IPS DF 6.9 (cell line): Measurements from ENCODE around the gene VPS41.
"Not testable (repeated sequence)": the region's sequence is repeated elsewhere in the genome, so short reads cannot be mapped to it uniquely, and the experiment has no call there.

Experiments
- DNase-seq: peaks from one replicate; pipeline ENCODE4 v3.0.0-alpha.2; 2013; ENCODE audit warnings: low read depth, low spot score
- H3K27ac ChIP-seq: one replicate; pipeline ENCODE4 v1.5.1; 2013; ENCODE audit warnings: low read length, control low read depth
- H3K27me3 ChIP-seq: 2 replicates; pipeline ENCODE4 v1.6.1; 2013; ENCODE audit warnings: mild to moderate bottlenecking, low read length; ENCODE audit not compliant: control insufficient read depth, insufficient read depth
- H3K36me3 ChIP-seq: 2 replicates; pipeline ENCODE4 v1.6.1; 2013; ENCODE audit warnings: low read length; ENCODE audit not compliant: control insufficient read depth, insufficient read depth
- H3K4me1 ChIP-seq: 2 replicates; pipeline ENCODE4 v1.6.1; 2013; ENCODE audit warnings: low read length; ENCODE audit not compliant: control insufficient read depth, insufficient read depth
- H3K4me3 ChIP-seq: 2 replicates; pipeline ENCODE4 v1.5.1; 2013; ENCODE audit warnings: mild to moderate bottlenecking, low read length
- H3K9me3 ChIP-seq: 2 replicates; pipeline ENCODE4 v1.6.1; 2013; ENCODE audit warnings: low read length, inconsistent platforms; ENCODE audit not compliant: control insufficient read depth, insufficient read depth
- WGBS: extraction: QIAGEN DNeasy Blood & Tissue Kit; methylation state at CpG from one replicate; pipeline ENCODE4 v1.1.7; 2013; ENCODE audit warnings: mixed read lengths, missing lambda C conversion rate; ENCODE audit not compliant: insufficient read length, insufficient coverage; 5-methylcytosine and 5-hydroxymethylcytosine counted together

VPS41 gene

GRCh38 chr7:38908759-38909335, at the start of gene VPS41:
Gene VPS41 (minus strand): TSS chr7:38909191. CDS start chr7:38909174, 17 bp downstream.
- Histone ChIP-seq H3K4me3 (peak within 1 kb of the TSS; percentile 99), H3K4me1 (no peaks in the 10 kb centered on the region), H3K27me3 (no peaks in the 10 kb centered on the region), H3K27ac (no peak within 1 kb of the TSS), H3K9me3 (no peaks in the 10 kb centered on the region), H3K36me3 (no peaks in the 10 kb centered on the region)
- WGBS = no CpG with 5 or more reads among the region's 20 CpGs
- DNase-seq = peak; percentile 31

DNA sequence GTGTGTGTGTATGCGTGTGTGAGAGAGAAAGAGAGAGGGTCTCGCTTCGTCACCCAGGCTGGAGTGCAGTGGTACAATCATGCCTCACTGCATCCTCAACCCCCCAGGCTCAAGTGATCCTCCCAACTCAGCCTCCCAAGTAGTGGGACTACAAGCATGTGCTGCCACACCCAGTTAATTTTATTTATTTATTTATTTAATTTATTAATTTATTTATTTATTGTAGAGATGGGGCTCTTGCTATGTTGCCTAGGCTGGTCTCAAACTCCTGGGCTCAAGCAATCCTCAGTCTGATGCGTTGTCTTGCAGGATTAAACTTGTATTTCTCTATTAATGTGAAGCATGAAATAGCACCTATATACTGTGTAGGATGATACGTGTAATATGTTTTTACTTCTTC, 46.9 kb upstream of the VPS41 start:
- no peak overlapping the region for H3K4me3 ChIP-seq
- H3K4me1 ChIP-seq = 0 out of 2 replicates have a peak, but pooled peaks cover 1% of the 10 kb centered on the region
- no peaks in the 10 kb centered on the region for H3K27me3 ChIP-seq
- no CpG with 5 or more reads among the region's 5 CpGs for WGBS
- DNase-seq = no peak
- H3K36me3 ChIP-seq = no peaks in the 10 kb centered on the region
- H3K27ac ChIP-seq = no peak overlapping the region
- H3K9me3 ChIP-seq = no peaks in the 10 kb centered on the region

GRCh38 chr7:38953971-38954370, 45.0 kb upstream of the VPS41 start:
- DNase-seq = no peak
- H3K27ac ChIP-seq = no peak overlapping the region
- H3K4me3 ChIP-seq = no peak overlapping the region
- H3K4me1 ChIP-seq = 0 out of 2 replicates have a peak, but pooled peaks cover 1% of the 10 kb centered on the region
- H3K9me3 ChIP-seq = no peaks in the 10 kb centered on the region
- H3K27me3 ChIP-seq = no peaks in the 10 kb centered on the region
- H3K36me3 ChIP-seq = no peaks in the 10 kb centered on the region
- no CpG with 5 or more reads among the region's 4 CpGs for WGBS

DNA sequence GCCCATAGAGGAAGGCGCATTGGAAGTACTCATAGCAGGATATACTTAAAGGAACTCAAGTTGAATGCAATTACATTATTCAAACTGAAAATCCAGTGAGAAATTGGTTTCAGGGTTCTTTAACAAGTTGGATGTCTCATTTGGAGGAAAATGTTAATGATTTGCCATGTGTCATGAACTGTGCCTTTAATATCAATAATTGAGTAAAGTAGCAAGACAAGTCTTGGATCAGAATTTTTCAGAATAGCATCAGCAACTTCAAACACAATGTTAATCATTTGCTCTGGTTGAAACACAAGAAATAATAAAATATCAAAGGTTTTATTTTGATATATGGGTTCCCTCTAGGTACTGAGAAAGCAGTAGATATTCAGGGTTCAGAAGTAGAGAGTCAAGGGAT, 44.2 kb upstream of the VPS41 start:
- Histone ChIP-seq H3K4me3 (no peak overlapping the region), H3K4me1 (0 out of 2 replicates have a peak, but pooled peaks cover 1% of the 10 kb centered on the region), H3K9me3 (no peaks in the 10 kb centered on the region), H3K27ac (no peak overlapping the region), H3K27me3 (no peaks in the 10 kb centered on the region), H3K36me3 (no peaks in the 10 kb centered on the region)
- no CpG with 5 or more reads among the region's 1 CpG for whole genome bisulfite sequencing
- no peak for DNase-seq

- no peaks in the 10 kb centered on the region for H3K27me3 ChIP-seq
- H3K27ac ChIP-seq = no peak overlapping the region
- DNase-seq = no peak
- H3K4me3 ChIP-seq = no peak overlapping the region
- 0 out of 2 replicates have a peak, but pooled peaks cover 1% of the 10 kb centered on the region for H3K4me1 ChIP-seq
- H3K36me3 ChIP-seq = no peaks in the 10 kb centered on the region
- WGBS = no CpG with 5 or more reads among the region's 6 CpGs
- no peaks in the 10 kb centered on the region for H3K9me3 ChIP-seq
These were observed 42.2 kb upstream of the VPS41 start for GRCh38 chr7:38951213-38951612.

DNA sequence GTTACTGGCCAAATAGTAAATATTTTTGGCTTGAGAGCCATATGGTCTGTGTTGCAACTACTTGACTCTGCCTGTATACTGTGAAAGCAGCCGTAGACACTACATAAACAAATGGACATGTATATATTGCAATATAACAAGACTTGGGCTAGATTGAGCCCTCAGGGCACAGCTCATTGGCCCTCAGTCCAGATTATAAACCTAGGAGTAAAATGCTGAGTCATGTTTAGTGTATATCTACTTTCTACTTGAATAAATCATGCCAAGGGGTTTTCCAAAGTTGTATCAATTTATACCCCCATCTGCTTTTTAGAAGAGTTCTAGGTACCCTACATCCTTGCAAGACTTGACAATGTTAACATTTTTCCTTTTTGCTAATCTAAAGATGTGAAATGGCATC, 41.3 kb upstream of the VPS41 start:
- WGBS = no CpG with 5 or more reads among the region's 1 CpG
- Histone ChIP-seq H3K27me3 (no peaks in the 10 kb centered on the region), H3K27ac (no peak overlapping the region), H3K4me3 (no peak overlapping the region), H3K36me3 (no peaks in the 10 kb centered on the region), H3K4me1 (0 out of 2 replicates have a peak, but pooled peaks cover 1% of the 10 kb centered on the region), H3K9me3 (no peaks in the 10 kb centered on the region)
- no peak for DNase-seq

- not testable (repeated sequence) for H3K27ac ChIP-seq, H3K27me3 ChIP-seq, DNase-seq, H3K9me3 ChIP-seq, H3K36me3 ChIP-seq, H3K4me3 ChIP-seq, H3K4me1 ChIP-seq
- WGBS = no CpG with 5 or more reads among the region's 4 CpGs
These were observed 38.5 kb upstream of the VPS41 start for GRCh38 chr7:38947541-38947940.

DNA sequence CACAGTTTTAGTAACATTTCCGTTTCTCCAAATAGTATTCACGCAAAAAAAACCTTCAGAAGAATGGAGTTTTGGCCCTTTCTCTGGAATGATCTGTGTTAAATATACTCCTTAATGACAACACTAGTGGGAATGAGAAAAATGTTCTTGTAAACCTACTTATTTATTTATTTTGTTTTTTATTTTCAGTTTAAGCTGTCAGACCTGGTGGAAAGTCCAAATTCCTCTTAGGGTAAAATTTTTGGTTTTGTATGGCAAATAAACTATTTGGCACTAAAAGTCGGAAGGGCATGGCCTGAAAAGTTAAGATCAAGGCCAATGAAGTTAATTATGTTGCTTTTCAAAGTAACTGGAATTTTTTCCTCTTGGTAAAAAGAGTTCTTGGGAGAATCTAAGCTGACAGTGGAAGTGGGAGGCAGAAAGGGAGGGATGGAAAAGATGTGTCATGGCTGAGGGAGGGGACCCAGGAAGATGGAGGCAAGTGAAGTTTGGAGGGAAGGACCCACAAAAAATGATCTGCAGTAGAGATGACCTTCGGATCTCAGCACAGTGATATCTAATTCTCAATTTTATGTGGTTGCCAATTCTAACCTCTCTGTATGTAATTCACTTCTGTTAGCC, 33.5 kb upstream of the VPS41 start:
- no CpG with 5 or more reads among the region's 4 CpGs for WGBS
- H3K9me3 ChIP-seq = no peaks in the 10 kb centered on the region
- H3K4me1 ChIP-seq = no peaks in the 10 kb centered on the region
- no peaks in the 10 kb centered on the region for H3K36me3 ChIP-seq
- DNase-seq = no peak
- no peak overlapping the region for H3K27ac ChIP-seq
- no peak overlapping the region for H3K4me3 ChIP-seq
- H3K27me3 ChIP-seq = no peaks in the 10 kb centered on the region

DNA sequence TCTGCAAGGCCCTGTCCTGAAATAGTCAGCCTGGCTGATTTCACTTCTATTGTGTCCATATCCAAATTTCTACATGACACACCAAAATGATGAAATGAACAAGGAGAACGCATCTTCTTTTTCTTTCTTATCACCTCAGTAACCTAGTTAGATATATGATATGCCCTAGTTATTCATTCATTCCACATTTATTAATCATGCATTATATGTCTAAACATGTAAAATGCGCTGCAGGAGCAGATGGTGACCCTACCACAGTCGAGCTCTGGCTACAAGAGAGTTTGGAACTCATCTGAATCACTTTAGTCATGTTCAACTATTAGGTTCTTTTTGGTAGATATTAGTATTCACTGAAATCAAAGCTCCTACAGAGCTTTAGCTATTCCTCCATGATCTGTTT, 31.8 kb upstream of the VPS41 start:
- WGBS = no CpG with 5 or more reads among the region's 3 CpGs
- no peak for DNase-seq
- H3K27me3 ChIP-seq = no peaks in the 10 kb centered on the region

GRCh38 chr7:38938589-38938988, 29.6 kb upstream of the VPS41 start:
- Histone ChIP-seq H3K4me1 (0 out of 2 replicates have a peak, but pooled peaks cover 1% of the 10 kb centered on the region), H3K9me3 (no peaks in the 10 kb centered on the region), H3K27me3 (no peaks in the 10 kb centered on the region), H3K36me3 (no peaks in the 10 kb centered on the region), H3K4me3 (no peak overlapping the region), H3K27ac (no peak overlapping the region)
- no peak for DNase-seq
- WGBS = no CpG with 5 or more reads among the region's 4 CpGs

More for the DNA sequence above, 31.8 kb upstream of the VPS41 start:
- no peak overlapping the region for H3K27ac ChIP-seq
- 0 out of 2 replicates have a peak, but pooled peaks cover 1% of the 10 kb centered on the region for H3K4me1 ChIP-seq
- H3K4me3 ChIP-seq = no peak overlapping the region
- H3K36me3 ChIP-seq = no peaks in the 10 kb centered on the region
- no peaks in the 10 kb centered on the region for H3K9me3 ChIP-seq
